GM12873 (cell line): ENCODE measurements around the gene OTOS.

Experiments
- TF ChIP-seq, protein P1 (sequence below): IDR thresholded peaks from 2 replicates; pipeline ENCODE4 v1.5.1; 2012; ENCODE audit warnings: low read depth, mild to moderate bottlenecking, moderate library complexity, low read length, control low read depth; ENCODE audit not compliant: insufficient read depth; ENCODE audit errors: missing control alignments

OTOS gene

DNA sequence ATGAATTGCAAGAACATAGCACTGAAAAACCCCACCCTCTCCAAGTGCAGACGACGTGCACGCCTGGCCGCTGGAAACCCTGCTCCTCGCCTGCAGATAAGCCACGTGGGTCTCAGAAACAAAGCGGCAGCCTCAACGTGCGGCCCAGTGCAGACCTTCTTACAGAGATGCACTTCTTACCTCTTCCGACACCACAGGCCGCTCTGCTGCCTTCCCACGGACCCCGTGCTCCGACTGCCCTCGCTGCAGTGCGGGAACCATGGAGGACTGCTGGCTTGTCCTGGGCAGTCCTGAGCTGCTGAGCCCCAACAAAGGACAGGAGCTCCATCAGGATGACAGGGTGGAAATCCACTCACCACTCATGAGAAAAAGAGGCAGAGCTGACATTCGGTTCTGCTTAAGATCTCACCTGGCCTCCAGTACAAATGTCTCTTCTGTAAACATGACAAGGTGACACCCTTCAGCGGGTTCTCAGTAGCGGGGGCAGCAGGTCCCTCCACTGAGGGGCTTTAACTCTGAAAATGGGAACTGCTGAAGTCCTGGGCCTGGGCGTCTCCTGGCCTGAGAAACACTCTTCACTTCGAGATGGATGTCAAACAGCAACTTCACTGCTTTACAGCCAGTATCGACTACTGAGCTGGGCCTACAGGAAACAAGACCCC, 10.6 kb downstream of the OTOS start:
- TF ChIP-seq, protein P1, sequence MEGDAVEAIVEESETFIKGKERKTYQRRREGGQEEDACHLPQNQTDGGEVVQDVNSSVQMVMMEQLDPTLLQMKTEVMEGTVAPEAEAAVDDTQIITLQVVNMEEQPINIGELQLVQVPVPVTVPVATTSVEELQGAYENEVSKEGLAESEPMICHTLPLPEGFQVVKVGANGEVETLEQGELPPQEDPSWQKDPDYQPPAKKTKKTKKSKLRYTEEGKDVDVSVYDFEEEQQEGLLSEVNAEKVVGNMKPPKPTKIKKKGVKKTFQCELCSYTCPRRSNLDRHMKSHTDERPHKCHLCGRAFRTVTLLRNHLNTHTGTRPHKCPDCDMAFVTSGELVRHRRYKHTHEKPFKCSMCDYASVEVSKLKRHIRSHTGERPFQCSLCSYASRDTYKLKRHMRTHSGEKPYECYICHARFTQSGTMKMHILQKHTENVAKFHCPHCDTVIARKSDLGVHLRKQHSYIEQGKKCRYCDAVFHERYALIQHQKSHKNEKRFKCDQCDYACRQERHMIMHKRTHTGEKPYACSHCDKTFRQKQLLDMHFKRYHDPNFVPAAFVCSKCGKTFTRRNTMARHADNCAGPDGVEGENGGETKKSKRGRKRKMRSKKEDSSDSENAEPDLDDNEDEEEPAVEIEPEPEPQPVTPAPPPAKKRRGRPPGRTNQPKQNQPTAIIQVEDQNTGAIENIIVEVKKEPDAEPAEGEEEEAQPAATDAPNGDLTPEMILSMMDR, result no peak

DNA sequence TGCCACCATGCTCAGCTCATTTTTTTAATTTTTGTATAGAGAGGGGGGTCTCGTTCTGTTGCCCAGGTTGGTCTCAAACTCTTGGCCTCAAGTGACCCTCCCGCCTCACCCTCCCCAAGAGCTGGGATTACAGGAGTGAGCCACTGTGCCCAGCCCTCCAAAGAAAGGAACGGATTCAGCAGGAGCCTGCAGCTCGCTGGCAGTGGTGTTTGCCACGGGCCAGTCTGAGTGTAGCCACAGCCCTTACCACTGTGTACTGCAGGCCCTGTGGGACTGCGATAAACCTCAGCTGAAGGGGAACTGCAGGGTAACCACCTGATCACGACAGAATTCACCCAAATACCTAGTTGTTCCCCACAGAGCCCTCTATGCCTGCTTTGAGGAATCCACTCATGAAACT, 11.1 kb downstream of the OTOS start:
- TF ChIP-seq, protein P1, result no peak

DNA sequence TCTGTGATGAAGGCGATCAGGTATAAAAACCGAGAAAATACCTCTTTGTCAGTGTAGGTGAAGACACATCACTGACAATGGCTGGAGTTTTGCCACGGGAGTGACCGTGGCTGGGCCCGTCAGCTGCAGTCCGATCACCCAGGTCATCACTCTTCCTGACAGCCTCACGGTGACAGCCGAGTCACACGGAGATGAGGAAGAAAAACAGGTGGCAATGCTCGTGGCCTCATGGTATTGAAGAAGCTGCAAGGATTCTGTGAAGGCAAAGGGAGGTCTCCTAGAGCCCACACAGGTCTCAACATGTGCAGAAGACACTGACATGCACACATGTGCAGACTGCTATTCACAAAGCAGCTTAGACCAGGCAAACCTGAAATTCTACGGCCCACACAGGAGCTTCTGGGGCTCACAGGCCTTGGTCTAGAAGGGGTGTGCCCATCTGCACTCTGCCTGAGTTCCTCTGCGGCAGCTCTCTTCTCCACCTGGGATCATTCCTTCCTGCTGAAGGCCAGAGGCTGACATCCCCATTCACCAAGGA, 11.8 kb downstream of the OTOS start:
- TF ChIP-seq, protein P1, result no peak

DNA sequence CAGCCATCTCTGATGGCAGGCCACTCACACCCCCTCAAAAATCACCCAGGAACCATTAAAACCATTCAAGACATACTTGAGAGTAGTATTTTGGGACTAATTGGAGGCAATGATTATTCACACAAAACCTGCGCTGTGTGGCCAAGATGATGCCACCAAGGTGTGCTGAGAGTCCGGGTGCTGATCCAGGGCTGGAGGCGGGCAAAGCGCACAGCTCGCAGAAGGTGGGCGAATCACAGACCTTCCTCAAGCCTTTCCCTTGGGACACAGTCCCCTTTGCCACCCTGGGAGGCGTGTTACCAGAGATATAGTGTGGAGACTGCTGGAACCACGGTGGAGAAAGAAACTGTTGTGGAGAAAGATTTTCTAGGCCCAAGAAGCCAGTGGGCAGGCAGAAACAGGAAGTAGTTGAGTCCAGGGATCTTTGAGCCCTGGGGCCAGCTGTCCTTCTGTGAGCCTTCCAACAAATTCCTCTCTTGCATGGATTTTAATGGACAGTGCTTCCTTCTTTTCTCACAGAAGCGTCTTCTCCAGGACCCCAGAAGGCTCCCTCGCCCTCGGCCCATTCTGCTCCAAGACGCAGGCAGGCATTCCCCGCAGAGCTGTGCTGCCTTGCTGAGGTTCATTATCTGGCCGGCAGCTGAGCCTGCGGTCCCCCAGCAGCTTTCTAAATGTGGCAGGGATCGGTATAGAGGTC, 12.4 kb downstream of the OTOS start:
- TF ChIP-seq, protein P1, result no peak

DNA sequence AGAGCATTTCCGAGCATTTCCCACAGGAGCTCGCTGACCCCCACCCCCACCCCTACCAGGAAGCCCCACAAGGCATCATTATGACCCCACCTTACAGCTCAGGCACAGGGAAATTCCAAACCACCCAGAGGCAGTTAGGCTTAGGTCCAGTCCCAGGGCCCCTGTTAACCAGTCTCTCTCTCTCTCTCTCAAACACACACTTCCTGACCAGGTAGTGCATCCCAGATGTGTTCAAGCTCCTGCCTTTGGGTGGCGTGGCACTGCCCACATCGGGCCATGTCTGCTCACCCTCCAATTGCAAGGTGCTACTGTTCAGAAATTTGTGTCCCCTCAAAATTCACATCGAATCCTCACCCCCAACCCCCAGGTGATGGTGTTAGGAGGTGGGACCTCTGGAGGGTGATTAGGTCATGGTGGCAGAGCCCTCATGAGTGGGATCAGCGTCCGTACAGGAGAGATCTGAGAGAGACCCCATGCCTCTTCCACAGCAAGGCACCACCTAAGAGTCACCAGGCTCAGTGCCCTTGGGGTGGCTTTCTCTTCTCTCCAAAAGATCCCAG, 13.2 kb downstream of the OTOS start:
- TF ChIP-seq, protein P1, result no peak

DNA sequence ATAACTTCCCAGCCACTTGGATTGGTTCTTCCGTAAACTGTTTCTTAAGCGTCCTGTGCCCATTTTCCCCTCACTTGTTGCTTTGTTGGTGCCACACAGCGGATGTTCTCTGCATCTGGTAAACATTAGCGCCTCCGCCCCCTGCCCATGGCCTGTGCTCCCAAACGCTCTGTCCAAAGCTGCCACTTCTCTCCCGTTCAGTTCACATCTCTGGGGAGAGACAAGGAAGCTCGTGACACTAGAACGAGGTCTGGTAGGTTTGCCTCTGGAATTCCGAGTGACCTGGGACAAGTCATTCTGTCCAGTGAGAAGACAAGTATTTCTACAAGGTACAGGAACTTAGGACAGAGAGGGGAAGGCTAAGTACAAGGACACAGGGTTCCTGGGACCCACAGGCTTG, 13.7 kb downstream of the OTOS start:
- TF ChIP-seq, protein P1, result no peak

DNA sequence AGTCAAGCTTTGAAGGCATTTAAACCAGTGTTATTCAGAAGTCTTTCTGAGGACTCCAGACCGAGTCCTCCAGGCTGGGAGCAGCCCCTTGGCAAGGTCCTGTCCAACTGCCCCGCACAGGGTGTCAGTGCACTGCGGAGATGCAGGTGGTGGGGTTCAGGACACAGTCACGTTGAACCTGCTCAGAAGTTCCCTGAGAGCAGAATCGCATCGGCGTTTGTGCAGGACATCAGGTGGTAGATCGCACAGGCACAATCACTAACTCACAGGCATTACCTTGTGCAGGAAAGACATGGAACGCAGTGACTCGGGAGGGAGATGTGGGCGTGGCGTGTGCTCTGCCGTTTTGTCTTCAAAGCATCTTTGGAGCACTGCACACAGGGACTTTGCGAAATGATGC, 14.7 kb downstream of the OTOS start:
- TF ChIP-seq, protein P1, result no peak
